HFF-Myc (cell line): ENCODE measurements around the gene DLG2.
"Not testable (repeated sequence)": the region's sequence is repeated elsewhere in the genome, so short reads cannot be mapped to it uniquely, and the experiment has no call there.

Source experiments
- DNase-seq: peaks from one replicate; pipeline ENCODE4 v3.0.0-alpha.2; 2011; ENCODE audit warnings: low read depth; ENCODE audit errors: extremely low read depth
- H3K4me3 ChIP-seq: replicated peaks from 2 replicates; pipeline ENCODE4 v1.5.1; 2011; ENCODE audit warnings: low read depth, mild to moderate bottlenecking, control low read depth, low read length
- TF ChIP-seq, protein P1 (sequence below): IDR thresholded peaks from 2 replicates; pipeline ENCODE4 v1.5.1; 2012; ENCODE audit warnings: mild to moderate bottlenecking, low read depth, low read length, control low read depth; ENCODE audit errors: missing control alignments

Gene DLG2

DNA sequence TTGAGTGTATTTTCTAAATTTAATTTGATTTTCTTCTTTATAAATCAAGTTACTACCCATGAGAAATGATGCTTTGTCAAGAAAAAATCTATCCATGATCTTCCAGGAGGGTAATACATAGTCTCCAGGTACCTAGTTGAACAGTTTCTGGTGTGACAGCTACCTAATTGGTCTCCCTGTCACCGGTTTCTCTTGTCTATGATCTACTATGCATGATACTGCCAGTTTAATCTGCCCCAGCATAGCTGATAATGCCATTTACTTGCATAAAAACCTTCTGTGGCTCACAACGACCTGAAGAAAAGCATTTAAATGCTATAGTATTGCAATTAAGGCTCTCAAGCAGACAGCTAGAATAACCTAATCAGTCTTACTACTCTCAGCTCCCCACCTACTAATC, 349.5 kb downstream of the DLG2 start:
- TF ChIP-seq, protein P1, sequence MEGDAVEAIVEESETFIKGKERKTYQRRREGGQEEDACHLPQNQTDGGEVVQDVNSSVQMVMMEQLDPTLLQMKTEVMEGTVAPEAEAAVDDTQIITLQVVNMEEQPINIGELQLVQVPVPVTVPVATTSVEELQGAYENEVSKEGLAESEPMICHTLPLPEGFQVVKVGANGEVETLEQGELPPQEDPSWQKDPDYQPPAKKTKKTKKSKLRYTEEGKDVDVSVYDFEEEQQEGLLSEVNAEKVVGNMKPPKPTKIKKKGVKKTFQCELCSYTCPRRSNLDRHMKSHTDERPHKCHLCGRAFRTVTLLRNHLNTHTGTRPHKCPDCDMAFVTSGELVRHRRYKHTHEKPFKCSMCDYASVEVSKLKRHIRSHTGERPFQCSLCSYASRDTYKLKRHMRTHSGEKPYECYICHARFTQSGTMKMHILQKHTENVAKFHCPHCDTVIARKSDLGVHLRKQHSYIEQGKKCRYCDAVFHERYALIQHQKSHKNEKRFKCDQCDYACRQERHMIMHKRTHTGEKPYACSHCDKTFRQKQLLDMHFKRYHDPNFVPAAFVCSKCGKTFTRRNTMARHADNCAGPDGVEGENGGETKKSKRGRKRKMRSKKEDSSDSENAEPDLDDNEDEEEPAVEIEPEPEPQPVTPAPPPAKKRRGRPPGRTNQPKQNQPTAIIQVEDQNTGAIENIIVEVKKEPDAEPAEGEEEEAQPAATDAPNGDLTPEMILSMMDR = no peak
- DNase-seq = no peak
- no peak overlapping the region for H3K4me3 ChIP-seq

DNA sequence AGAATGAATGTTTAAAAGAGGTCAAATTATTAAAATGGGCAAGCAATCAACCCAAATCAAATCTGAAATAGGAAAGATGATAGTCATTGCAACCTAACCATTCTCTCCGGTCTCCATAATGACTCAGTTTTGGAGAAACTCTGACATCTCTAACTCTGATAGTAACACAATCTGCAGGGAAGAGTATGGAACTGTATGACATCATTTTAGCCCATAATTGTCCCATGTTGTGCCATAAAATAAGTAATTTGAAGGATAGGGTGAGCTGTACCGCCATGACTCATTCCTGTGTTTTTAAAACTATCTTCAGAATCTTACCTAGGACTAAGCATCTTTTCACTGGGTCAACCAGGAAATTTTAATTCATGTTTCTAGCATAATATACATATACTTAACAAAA, 350.8 kb downstream of the DLG2 start:
- no peak overlapping the region for H3K4me3 ChIP-seq
- no peak for DNase-seq
- TF ChIP-seq, protein P1 = no peak

DNA sequence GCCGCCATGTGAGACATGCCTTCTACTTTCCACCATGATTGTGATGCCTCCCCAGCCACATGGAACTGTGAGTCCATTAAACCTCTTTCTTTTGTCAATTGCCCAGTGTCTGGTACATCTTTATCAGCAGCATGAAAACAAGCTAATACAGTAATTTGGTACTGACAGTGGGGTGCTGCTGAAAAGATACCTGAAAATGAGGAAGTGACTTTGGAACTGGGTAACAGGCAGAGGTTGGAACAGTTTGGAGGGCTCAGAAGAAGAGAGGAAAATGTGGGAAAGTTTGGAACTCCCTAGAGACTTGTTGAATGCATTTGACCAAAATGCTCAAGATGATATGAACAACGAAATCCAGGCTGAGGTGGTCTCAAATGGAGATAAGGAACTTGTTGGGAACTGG, 356.8 kb downstream of the DLG2 start:
- DNase-seq, H3K4me3 ChIP-seq: not testable (repeated sequence)

DNA sequence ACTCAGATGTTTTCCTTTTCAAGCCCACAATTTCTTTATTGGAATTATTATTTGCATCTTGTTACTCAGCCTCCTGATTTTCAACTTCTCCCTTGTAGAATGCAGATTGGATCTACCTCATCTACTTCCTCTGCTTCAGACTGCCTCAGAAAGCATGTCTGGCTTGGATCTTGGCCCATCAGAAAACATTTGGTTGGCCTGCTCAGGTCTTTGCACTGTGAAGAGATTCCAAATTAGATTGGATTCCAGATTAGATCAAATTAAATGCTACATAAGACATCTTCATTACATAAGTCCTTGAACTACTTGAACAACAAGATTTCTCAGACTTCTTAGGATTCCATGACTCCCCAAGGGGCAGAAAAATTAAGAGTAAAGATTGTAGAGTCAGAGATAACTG, 358.0 kb downstream of the DLG2 start:
- no peak overlapping the region for H3K4me3 ChIP-seq
- TF ChIP-seq, protein P1 = no peak
- no peak for DNase-seq

DNA sequence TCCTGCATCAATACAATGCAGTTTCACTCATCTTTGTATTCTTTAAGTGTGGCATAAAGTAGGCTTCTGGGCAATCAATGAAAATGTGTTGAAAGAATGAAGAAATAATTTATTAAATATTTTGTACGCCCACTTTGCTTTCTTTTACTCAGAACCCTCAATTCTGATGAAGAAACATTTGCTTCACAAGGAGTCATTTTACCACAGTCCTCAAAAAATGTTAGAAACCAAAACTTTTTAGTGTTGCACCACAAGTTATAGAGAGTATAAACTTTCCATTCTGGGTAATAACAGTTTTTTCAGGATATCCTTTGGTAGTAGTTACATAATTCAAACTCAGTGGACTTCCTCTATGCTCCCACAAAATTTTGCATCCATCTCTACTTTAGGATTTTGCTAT, 360.5 kb downstream of the DLG2 start:
- H3K4me3 ChIP-seq = no peak overlapping the region
- TF ChIP-seq, protein P1 = no peak
- no peak for DNase-seq

DNA sequence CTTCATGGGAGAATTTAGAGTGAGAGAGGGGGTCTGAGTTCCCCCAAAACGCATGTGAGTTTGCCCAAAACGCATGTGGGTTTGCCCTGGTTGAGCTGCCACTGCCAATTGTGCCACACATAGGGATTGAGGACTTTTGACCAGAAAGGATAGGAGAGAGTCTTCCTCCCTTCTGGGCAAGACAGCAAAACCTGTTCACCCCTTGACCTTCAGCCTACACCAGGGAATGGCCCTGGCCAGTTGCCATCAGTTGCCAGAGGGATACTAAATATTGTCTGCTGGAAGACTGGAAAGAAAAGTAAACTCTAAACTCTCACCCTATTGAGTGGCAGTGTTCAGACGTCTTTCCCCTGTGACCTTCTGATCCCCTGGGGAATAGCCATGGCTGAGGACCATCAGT, 363.8 kb downstream of the DLG2 start:
- no peak for DNase-seq
- no peak overlapping the region for H3K4me3 ChIP-seq
- TF ChIP-seq, protein P1 = no peak

DNA sequence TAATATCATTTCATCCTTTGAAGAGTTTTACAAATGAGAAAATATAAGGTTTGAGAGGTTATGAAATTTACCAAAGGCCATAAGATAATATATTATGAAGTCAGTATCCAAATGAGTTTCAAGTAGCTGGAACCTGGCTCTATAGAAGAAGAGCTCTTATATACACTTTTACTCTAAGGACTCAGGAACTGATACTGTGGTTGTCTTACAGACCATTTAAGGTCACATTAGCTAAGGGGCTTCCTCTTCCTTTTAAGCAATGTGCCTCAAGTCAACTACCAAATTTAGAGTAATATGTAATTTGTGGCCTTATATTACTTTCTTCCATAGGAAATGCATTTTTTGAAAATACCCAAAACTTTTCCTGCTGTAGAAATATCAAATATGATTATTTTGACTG, 369.3 kb downstream of the DLG2 start:
- no peak for DNase-seq
- H3K4me3 ChIP-seq = no peak overlapping the region
- TF ChIP-seq, protein P1 = no peak

DNA sequence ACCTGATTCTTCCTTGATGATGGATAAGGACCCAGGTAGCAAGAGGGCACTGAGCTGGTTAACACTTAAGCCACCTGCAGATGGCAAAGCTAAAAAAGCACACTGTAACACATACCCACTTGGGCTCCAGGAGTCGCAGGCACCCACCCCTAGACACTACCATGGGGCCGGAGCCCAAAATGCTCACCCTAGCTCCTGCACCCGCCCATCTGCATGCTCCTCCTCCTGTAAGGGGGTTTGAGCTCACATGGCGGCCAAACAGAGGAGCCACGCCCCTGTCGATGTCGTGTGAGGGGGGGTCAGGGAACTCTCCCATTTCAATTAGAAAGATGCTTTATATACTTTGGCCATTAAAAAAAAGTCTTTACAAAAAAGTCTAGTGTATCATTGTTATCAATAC, 370.7 kb downstream of the DLG2 start:
- no peak overlapping the region for H3K4me3 ChIP-seq
- DNase-seq = no peak
- TF ChIP-seq, protein P1 = no peak
